ENCODE measurements around the gene PRR5L.
"Not testable (repeated sequence)": the region's sequence is repeated elsewhere in the genome, so short reads cannot be mapped to it uniquely, and the experiment has no call there.

Gene PRR5L

GRCh38 chr11:36317992-36318391 lies 21.9 kb downstream of the PRR5L start:
- TF ChIP-seq POU2F2 (IDR thresholded peaks at IDR 0.05; ENCODE audit: low read depth, low read length) (no peak), PAX5 (IDR thresholded peaks at IDR 0.05; ENCODE audit: insufficient read depth, low read length, severe bottlenecking) (no peak), POLR2AphosphoS5 (IDR thresholded peaks at IDR 0.05; ENCODE audit: low read depth, low read length) (no peak), TAF1 (IDR thresholded peaks at IDR 0.05; ENCODE audit: low read depth, low read length) (no peak), SPI1 (IDR thresholded peaks at IDR 0.05; ENCODE audit: low read depth, low read length) (no peak), POLR2A (IDR thresholded peaks at IDR 0.05; ENCODE audit: low read depth, low read length) (no peak)
- no peak for FAIRE-seq
- DNase-seq (ENCODE audit: insufficient read length, low spot score) = no peak

DNA sequence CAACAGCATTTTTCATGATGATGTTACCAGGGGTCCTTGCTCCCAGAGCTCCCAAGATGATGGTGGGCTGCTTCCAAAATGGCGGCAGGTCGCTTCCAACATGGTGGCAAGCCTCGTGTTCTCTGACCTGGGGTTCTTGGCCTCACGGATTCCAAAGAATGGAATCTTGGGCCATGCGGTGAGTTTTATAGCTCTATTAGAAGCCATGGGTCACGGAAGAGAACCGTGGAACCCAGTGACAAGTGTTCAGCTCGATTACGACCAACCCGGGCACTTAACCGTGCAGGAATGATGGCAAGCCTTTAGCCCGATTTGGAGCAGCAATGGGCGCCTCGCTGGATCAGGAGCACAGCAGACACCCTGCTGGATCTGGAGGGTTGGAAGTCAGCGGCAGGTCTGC lies 28.9 kb downstream of the PRR5L start:
- not testable (repeated sequence) for FAIRE-seq; DNase-seq (ENCODE audit: insufficient read length, low spot score)

DNA sequence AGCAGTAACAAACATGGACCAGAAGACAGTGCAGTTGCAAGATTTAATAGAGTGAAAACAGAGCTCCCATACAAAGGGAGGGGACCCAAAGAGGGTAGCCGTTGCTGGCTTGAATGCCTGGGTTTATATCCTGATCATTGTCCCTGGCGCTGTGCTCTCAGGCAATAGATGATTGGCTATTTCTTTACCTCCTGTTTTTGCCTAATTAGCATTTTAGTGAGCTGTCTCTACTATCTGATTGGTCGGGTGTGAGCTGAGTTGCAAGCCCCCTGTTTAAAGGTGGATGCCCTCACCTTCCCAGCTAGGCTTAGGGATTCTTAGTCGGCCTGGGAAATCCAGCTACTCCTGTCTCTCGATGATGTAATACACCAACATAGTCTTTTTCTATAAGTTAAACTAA lies 29.3 kb downstream of the PRR5L start:
- FAIRE-seq; DNase-seq (ENCODE audit: insufficient read length, low spot score): not testable (repeated sequence)

DNA sequence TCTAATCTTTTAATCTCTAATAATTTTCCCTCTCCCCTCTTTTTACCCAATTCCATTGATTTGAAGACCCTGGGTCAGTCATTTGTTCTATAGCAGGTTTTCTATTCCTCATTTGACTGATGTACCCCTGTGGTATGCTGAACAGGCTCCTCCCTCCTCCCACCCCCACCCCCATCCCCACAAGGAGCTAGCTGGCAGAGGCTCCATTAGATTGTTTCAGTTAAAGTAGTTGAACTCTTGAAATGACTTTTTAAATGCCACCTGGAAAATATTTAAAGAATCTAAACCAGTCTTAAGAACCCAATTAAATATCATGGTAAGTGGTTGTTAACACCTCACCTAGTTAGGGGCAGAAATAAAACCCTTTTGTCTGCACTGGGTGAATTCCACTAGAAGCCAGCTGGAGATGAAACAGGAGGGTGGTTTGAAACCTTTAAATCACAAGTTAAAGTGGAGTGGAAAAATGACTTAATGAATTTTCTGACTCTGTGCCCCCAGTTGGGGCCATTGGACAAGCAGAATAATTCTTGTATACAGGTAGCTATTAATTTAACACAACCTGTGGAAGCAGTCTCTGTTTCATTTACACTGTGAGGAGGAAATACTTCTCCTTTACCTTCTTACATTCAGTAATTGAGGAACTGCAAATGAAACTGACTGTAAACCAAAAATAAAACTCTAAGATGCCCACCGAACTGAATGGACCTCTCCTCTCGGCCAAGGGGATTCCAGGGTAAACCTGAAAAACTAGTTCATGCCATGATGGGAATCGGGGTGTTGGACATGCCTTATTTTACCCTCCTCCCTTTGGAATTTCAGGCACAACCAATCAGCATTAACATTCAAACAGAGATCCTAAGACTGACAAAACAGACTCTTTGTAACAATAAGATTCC lies 30.7 kb downstream of the PRR5L start:
- TF ChIP-seq SPI1 (IDR thresholded peaks at IDR 0.05; ENCODE audit: low read depth, low read length) (peak; percentile 94), POLR2A (IDR thresholded peaks at IDR 0.05; ENCODE audit: low read depth, low read length) (no peak), PAX5 (IDR thresholded peaks at IDR 0.05; ENCODE audit: insufficient read depth, low read length, severe bottlenecking) (no peak)
- FAIRE-seq = peak; percentile 66
- peak; percentile 12 for DNase-seq (ENCODE audit: insufficient read length, low spot score)

- FAIRE-seq (no peak), DNase-seq (ENCODE audit: insufficient read length, low spot score) (no peak)
- TF ChIP-seq POLR2A (IDR thresholded peaks at IDR 0.05; ENCODE audit: low read depth, low read length) = no peak
- TF ChIP-seq POU2F2 (IDR thresholded peaks at IDR 0.05; ENCODE audit: low read depth, low read length) = no peak
- no peak for TF ChIP-seq TAF1 (IDR thresholded peaks at IDR 0.05; ENCODE audit: low read depth, low read length)
- TF ChIP-seq POLR2AphosphoS5 (IDR thresholded peaks at IDR 0.05; ENCODE audit: low read depth, low read length) = no peak
- no peak for TF ChIP-seq SPI1 (IDR thresholded peaks at IDR 0.05; ENCODE audit: low read depth, low read length)
- TF ChIP-seq PAX5 (IDR thresholded peaks at IDR 0.05; ENCODE audit: insufficient read depth, low read length, severe bottlenecking) = no peak
Measured at GRCh38 chr11:36328966-36329673, 33.0 kb downstream of the PRR5L start.

- DNase-seq (ENCODE audit: insufficient read length, low spot score) = no peak
- FAIRE-seq = no peak
- TF ChIP-seq PAX5 (IDR thresholded peaks at IDR 0.05; ENCODE audit: insufficient read depth, low read length, severe bottlenecking) = no peak
- no peak for TF ChIP-seq SPI1 (IDR thresholded peaks at IDR 0.05; ENCODE audit: low read depth, low read length)
- TF ChIP-seq POLR2AphosphoS5 (IDR thresholded peaks at IDR 0.05; ENCODE audit: low read depth, low read length) = no peak
- no peak for TF ChIP-seq POLR2A (IDR thresholded peaks at IDR 0.05; ENCODE audit: low read depth, low read length)
- no peak for TF ChIP-seq POU2F2 (IDR thresholded peaks at IDR 0.05; ENCODE audit: low read depth, low read length)
- no peak for TF ChIP-seq TAF1 (IDR thresholded peaks at IDR 0.05; ENCODE audit: low read depth, low read length)
Measured at GRCh38 chr11:36330411-36330810, 34.3 kb downstream of the PRR5L start.

- no peak for DNase-seq (ENCODE audit: insufficient read length, low spot score)
- no peak for FAIRE-seq
- no peak for TF ChIP-seq POU2F2 (IDR thresholded peaks at IDR 0.05; ENCODE audit: low read depth, low read length)
- TF ChIP-seq POLR2AphosphoS5 (IDR thresholded peaks at IDR 0.05; ENCODE audit: low read depth, low read length) = no peak
- no peak for TF ChIP-seq PAX5 (IDR thresholded peaks at IDR 0.05; ENCODE audit: insufficient read depth, low read length, severe bottlenecking)
- TF ChIP-seq SPI1 (IDR thresholded peaks at IDR 0.05; ENCODE audit: low read depth, low read length) = no peak
- no peak for TF ChIP-seq POLR2A (IDR thresholded peaks at IDR 0.05; ENCODE audit: low read depth, low read length)
- TF ChIP-seq TAF1 (IDR thresholded peaks at IDR 0.05; ENCODE audit: low read depth, low read length) = no peak
Measured at GRCh38 chr11:36333468-36333867, 37.4 kb downstream of the PRR5L start.

DNA sequence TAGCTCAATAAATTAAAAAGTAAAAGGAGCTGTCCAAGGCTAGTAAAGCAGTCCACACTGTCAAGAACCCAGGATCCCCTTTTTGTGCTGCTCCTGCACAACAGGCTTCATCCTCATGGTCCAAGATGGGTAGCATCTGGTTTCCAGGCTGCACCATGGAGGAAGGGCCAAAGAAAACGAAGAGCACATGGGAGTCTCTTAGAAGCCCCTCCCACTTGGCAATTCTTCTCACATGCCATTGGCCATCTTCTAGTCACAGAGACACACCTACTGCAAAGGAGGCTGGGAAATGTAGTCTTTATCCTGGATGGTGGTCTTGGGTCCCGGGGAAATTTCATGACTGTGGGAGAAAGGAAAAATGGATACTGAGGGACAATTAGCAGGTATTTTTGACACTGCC lies 37.8 kb downstream of the PRR5L start:
- no peak for TF ChIP-seq POU2F2 (IDR thresholded peaks at IDR 0.05; ENCODE audit: low read depth, low read length)
- no peak for TF ChIP-seq POLR2AphosphoS5 (IDR thresholded peaks at IDR 0.05; ENCODE audit: low read depth, low read length)
- no peak for TF ChIP-seq PAX5 (IDR thresholded peaks at IDR 0.05; ENCODE audit: insufficient read depth, low read length, severe bottlenecking)
- no peak for TF ChIP-seq SPI1 (IDR thresholded peaks at IDR 0.05; ENCODE audit: low read depth, low read length)
- no peak for TF ChIP-seq POLR2A (IDR thresholded peaks at IDR 0.05; ENCODE audit: low read depth, low read length)
- TF ChIP-seq TAF1 (IDR thresholded peaks at IDR 0.05; ENCODE audit: low read depth, low read length) = no peak

GRCh38 chr11:36339888-36340287 lies 43.8 kb downstream of the PRR5L start:
- TF ChIP-seq PAX5 (IDR thresholded peaks at IDR 0.05; ENCODE audit: insufficient read depth, low read length, severe bottlenecking) = no peak
- DNase-seq (ENCODE audit: insufficient read length, low spot score) (no peak), FAIRE-seq (no peak)

More for the DNA sequence above, 37.8 kb downstream of the PRR5L start:
- FAIRE-seq (peak; percentile 61), DNase-seq (ENCODE audit: insufficient read length, low spot score) (no peak)

- DNase-seq (ENCODE audit: insufficient read length, low spot score) = no peak
- TF ChIP-seq TAF1 (IDR thresholded peaks at IDR 0.05; ENCODE audit: low read depth, low read length) (no peak), PAX5 (IDR thresholded peaks at IDR 0.05; ENCODE audit: insufficient read depth, low read length, severe bottlenecking) (no peak), POLR2AphosphoS5 (IDR thresholded peaks at IDR 0.05; ENCODE audit: low read depth, low read length) (no peak), SPI1 (IDR thresholded peaks at IDR 0.05; ENCODE audit: low read depth, low read length) (no peak), POLR2A (IDR thresholded peaks at IDR 0.05; ENCODE audit: low read depth, low read length) (no peak), POU2F2 (IDR thresholded peaks at IDR 0.05; ENCODE audit: low read depth, low read length) (no peak)
- no peak for FAIRE-seq
Measured at GRCh38 chr11:36340897-36341296, 44.8 kb downstream of the PRR5L start.

Data from GM12891 (cell line).